NCI-H226 (cell line): ENCODE measurements around the gene CYP46A1.
A peak's percentile ranks its signal among the peaks of the same experiment; 100 is the strongest.

Experiments used
- DNase-seq: peaks from one replicate; pipeline ENCODE4 v3.0.0-alpha.2; 2015

Gene CYP46A1

GRCh38 chr14:99674776-99675381 lies 9.2 kb upstream of the CYP46A1 start:
- DNase-seq = no peak

GRCh38 chr14:99675382-99675835 lies 8.7 kb upstream of the CYP46A1 start:
- no peak for DNase-seq

DNA sequence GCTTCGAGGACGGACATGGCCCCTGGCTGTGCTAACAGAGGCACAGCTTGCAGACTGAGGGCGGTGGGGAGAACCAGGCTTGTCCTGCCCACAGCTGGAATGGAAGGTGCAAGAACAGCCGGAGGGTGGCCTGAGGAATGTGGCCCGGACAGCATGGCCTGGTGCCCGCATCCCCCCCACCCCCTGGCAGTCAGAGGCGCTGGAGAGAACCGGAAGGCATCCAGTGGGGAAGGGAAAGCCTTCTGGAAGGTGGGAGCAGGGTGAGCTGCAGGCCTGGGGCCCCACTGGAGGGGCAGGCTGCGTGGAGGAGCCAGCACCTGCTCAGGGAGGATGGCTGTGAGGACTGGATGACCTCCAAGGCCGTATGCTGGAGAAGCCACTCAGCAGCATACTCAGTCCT lies 8.1 kb upstream of the CYP46A1 start:
- no peak for DNase-seq

DNA sequence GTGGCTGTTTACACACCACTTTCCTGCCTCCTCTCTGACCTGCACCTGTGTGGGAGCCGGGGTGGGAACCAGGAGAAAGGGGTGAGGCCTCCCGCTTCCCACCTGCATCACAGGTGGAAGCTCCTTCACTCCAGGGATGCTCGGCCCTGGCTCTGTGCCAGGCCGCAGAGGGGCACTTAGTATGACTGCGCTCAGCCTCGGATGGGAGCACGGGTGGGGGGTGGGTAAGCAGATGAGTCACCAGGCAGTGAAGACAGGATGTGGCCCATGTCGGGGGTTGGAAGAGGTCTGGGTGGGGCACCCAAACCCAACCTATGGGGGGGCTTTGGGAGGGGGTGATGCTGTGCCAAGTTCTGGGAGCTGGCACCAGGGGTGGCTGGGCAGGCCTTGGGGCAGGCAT lies 7.4 kb upstream of the CYP46A1 start:
- DNase-seq = peak; percentile 53

DNA sequence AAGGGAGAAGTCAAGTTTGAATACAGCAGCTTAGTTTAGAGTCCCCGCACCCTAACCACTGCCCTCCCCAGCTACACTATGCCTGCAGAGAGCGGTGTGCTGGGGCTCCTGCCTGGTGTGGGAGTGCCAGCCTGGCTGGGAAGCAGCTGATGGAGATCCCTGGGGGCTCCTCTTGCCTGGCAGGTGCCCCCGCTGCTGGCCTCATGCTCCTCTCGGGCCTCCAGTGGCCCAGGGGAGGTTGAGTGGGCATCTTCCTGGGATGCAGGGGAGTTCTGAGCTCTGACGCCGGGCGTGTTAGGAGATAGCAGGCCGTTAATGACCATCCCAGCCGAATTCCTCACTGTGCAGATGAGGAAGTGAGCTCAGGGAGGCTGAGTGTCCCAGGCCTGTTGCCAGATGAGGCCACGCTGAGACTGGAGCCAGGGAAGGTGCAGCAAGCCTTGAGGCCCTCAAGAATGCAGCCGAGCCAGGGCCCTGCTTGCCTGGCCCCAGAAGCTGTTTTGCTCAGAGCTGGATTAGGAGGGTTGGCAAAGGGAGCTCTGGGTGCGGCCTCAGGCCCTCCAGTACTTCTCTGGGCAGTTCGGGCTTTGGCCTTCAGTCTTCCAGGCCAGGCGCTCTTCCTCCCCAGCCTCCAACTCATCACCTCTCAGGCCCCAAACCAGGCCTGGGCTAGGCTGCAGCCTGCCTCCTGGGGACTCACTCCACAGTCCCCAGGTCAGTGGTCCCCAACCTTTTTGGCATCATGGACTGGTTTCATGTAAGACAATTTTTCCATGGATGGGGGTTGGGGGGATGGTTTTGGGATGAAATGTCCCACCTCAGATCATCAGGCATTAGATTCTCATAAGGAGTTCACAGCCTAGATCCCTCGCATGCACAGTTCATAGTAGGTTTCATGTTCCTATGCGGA lies 6.6 kb upstream of the CYP46A1 start:
- peak; percentile 98 for DNase-seq

DNA sequence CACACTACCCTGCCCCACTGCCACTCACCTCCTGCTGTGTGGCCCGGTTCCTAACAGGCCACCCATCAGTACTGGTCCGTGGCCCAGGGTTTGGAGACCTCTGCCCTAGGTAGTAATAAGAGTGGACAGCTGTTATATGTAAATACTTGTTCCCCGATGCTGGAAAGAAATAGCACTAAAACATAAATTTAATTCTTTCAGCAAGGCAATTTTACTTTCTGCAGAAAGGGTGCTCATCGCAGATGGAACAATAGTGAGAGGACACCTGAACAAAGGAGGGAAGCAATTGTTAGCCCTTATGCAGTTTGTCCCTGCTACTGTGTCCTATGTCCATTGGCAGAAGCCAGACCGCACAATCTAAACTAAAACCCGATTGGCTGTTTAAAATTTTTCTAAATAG lies 5.9 kb upstream of the CYP46A1 start:
- DNase-seq = no peak

GRCh38 chr14:99679111-99679510 lies 5.0 kb upstream of the CYP46A1 start:
- no peak for DNase-seq

GRCh38 chr14:99679543-99679942 lies 4.6 kb upstream of the CYP46A1 start:
- no peak for DNase-seq

DNA sequence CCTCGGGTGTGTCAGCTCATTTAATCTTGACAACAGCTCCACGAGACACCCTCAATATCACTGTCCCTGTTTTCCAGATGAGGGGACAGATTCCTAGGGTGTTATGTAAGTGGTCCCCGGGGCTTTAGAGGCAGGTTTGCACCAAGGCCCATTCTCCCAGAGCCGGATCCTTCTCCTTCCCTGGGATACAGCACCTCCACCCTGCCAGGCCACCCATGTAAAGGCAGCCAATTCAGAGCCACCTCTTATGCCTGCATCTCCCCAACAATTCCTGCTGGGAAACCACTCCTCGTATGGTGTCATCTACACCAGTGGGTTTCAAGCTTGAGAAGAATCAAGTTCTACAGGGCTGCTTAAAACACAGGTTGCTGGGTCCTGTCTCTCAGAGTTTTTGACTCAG lies 4.1 kb upstream of the CYP46A1 start:
- DNase-seq = no peak

- DNase-seq = no peak
Observed at GRCh38 chr14:99681101-99681831, 2.8 kb upstream of the CYP46A1 start.

DNA sequence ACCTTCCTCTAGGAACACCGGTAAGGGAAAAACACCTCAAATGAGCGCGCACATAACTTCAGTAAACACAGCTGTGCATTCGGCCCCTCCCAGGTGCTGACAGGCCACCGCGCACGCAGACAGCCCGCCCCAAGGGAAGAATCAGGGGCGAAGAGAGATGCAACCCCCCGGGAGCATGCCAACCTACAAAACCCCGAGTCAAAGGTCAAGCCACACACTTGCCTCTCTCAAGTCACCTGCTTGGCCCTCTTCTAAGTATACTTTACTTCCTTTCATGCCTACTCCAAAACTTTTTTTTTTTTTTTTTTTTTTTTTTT lies 2.3 kb upstream of the CYP46A1 start:
- DNase-seq = no peak

DNA sequence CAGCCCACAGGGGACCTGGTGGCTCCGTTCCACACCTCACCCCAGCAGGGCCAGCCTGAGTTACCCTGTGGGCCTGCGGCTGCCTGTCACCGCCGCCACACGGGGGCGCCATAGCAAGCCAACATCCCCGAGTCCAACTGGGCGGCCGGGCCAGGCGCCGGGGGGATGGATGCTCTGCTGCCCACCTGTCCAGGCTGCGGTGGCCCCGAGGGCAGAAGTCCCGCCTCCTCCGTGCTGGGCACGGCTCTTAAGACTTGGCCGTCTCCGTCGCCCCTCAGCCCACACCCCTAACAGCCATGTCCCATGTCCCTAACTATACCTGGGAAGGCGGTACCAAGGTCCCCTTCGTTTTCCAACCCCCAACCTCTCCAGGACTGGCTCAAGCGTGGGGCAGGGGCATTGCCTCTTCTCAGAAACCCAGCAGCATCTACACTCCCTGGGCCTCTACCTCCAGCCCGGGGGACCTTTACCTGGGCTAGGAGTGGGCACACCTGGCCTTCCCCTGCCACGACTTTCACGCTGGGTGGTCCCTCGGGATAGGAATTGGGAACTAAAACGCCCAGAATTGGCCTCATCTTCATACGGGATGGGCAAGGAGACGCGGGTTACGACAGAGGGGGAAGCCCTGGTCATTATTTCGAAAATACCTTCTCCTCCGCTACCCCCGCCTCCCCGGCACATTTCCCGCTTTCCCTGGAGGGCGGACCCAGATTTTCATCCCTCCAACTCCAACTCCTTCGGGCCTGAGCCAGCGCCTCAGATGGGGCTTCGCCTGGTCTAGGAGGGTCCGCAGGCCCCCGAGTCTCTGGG lies 1.1 kb upstream of the CYP46A1 start:
- peak; percentile 62 for DNase-seq

- DNase-seq = no peak
Observed at GRCh38 chr14:99684410-99684934, 374 bp downstream of the CYP46A1 start.

GRCh38 chr14:99685151-99685591 lies 1.1 kb downstream of the CYP46A1 start:
- DNase-seq = no peak

DNA sequence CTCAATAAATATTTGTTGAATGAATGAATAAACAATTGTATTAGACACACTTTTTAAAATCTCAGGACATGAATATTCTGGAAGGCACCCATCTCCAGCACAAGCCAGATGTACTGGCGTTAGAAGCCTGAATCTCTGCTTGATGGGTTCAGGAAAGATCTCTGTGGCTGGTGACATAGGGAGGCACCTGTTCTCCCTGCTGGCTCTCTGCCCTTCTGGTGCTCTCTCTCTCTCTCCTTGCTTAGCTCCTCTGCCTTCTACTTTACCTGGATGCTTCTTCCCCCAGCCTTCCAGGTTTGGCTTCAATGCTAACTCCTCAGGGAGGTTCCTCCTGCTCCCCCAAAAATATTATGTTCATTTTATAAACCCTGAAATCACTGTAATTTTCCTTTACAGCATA lies 1.5 kb downstream of the CYP46A1 start:
- DNase-seq = no peak

DNA sequence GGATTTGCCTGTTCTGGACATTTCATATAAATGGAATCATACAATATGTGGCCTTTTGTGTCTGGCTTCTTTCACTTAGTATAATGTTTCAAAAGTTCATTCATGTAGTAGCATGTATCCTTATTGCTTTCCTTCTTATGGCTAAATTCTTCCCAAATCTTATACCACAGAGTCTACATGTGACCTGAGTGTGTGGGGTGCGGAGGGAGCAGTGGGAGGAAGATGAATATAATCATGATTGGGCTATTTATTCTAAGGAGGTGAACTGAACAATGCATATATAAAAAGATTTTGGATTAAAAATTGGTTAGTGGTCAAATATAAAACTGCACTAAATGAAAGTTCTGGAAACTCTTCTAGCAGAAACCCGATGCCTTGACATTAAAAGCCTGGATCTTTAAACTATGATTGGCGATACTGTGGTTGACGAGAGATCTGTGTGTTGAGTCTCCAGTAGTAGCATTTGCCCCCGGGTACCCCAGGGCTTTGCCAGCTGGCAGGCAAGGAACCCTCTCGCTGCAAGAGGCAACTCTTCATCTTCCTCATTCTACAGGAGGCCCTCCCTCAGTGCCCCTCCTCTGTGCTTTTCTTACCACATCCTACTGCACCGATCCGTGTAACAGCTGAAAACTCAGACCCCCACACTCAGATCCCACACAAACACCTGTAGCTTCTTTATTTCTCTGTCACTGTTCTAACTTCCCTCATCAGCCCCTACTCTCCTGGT lies 2.6 kb downstream of the CYP46A1 start:
- no peak for DNase-seq

DNA sequence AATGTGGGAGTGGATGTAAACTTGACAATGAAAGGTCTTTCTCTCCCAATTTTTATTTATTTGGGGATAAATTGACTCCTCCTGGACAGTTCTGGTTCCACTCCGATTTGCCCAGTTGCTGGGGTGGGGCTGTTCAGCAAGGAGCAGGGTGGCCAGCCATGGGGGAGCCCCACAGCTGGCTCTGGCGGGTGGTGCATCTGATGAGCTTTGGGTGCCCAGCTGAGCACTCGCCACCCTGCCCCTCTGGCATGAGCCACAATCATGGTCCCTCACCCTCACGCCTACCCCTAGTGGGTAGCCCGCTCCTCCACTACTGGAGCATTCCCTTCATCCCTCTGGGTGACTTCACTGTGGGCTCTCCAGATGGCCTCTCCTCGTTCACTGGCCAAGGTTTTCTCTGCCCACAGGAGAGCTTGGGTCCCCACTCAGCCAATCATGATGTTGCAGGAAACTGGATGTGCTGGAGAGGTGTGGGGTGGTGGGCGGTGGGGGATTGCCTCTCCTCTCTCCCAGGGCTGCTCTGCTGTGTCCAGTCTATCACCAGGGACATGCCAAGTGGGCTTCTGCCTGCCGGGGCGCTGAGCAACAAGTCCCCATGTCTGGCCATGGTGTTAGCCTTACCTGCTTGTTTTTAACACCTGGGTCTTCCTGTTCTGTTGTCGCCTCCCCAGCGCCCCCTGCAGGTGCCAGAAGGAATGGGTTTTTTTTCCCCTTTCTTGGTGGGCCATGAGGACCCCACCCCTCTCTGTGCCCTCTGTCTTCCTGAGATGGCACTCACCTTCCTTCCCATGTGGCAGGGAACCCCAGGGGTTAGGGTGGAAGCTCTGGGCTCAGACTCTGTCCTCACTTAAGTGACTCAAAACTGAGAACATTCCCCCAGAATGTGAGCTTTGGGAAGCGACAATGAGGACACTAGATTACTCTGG lies 3.4 kb downstream of the CYP46A1 start:
- DNase-seq = no peak

DNA sequence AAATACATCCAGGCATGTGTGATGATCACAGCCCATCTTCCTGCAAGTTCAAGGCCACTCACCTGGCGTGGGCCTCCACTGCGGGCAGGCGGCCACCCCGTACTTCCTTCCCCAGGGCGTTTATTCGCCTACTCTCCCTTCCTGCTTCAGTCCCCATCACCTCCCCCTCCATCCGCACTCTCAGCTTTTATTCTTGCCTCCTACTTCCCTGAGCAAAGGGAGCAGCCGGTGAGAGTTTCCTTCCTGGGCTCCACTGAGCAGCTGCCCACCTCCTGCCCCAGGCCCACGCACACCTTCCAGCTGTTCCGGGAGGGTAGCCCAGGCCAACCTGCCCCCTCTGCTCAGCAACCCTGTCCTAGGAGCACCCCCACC lies 4.1 kb downstream of the CYP46A1 start:
- no peak for DNase-seq

- no peak for DNase-seq
Observed at GRCh38 chr14:99688629-99689028, 4.5 kb downstream of the CYP46A1 start.

GRCh38 chr14:99689266-99690236 lies 5.5 kb downstream of the CYP46A1 start:
- DNase-seq = no peak
